NT2/D1 (cell line): ENCODE measurements around the gene TMEM86B.

ENCODE experiments used
- DNase-seq: peaks from one replicate; pipeline ENCODE4 v3.0.0-alpha.2; 2011; ENCODE audit warnings: low read depth, low spot score
- H3K27me3 ChIP-seq: 2 replicates; pipeline ENCODE4 v1.6.0; 2011; ENCODE audit warnings: mild to moderate bottlenecking; ENCODE audit not compliant: insufficient read length, insufficient read depth
- H3K36me3 ChIP-seq: 2 replicates; pipeline ENCODE4 v1.6.1; 2011; ENCODE audit warnings: mild to moderate bottlenecking, low read length, mixed read lengths; ENCODE audit not compliant: insufficient read depth, insufficient read length
- H3K4me1 ChIP-seq: 2 replicates; pipeline ENCODE4 v1.5.1; 2011; ENCODE audit not compliant: insufficient read depth, insufficient read length
- H3K4me3 ChIP-seq: 2 replicates; pipeline ENCODE4 v1.5.1; 2011; ENCODE audit warnings: low read depth; ENCODE audit not compliant: insufficient read length
- H3K9ac ChIP-seq: 2 replicates; pipeline ENCODE4 v1.6.0; 2011; ENCODE audit warnings: low read depth; ENCODE audit not compliant: insufficient read length
- H3K9me3 ChIP-seq: 2 replicates; pipeline ENCODE4 v1.5.1; 2011; ENCODE audit warnings: mild to moderate bottlenecking, low read length; ENCODE audit not compliant: insufficient read depth
- SUZ12 ChIP-seq: IDR thresholded peaks from 2 replicates; pipeline ENCODE4 v1.6.1; 2011; ENCODE audit not compliant: insufficient read length, insufficient read depth; ENCODE audit errors: extremely low read depth
- YY1 ChIP-seq: IDR thresholded peaks from 2 replicates; pipeline ENCODE4 v1.6.1; 2011; ENCODE audit not compliant: insufficient read length, insufficient read depth
- ZNF274 ChIP-seq: IDR thresholded peaks from 2 replicates; pipeline ENCODE4 v1.6.1; 2011; ENCODE audit warnings: mild to moderate bottlenecking, low read depth, low read length

The TMEM86B gene

GRCh38 chr19:55251341-55252081 lies 22.9 kb upstream of the TMEM86B start:
- TF ChIP-seq SUZ12, result no peak
- TF ChIP-seq YY1, result no peak
- no peak for TF ChIP-seq ZNF274
- no peak overlapping the region for H3K4me3 ChIP-seq
- DNase-seq, result no peak
- no peaks in the 10 kb centered on the region for H3K27me3 ChIP-seq
- H3K4me1 ChIP-seq, result peaks cover 2% of the 10 kb centered on the region
- H3K9me3 ChIP-seq, result no peaks in the 10 kb centered on the region
- H3K36me3 ChIP-seq, result peaks cover 66% of the 10 kb centered on the region
- H3K9ac ChIP-seq, result no peak overlapping the region

DNA sequence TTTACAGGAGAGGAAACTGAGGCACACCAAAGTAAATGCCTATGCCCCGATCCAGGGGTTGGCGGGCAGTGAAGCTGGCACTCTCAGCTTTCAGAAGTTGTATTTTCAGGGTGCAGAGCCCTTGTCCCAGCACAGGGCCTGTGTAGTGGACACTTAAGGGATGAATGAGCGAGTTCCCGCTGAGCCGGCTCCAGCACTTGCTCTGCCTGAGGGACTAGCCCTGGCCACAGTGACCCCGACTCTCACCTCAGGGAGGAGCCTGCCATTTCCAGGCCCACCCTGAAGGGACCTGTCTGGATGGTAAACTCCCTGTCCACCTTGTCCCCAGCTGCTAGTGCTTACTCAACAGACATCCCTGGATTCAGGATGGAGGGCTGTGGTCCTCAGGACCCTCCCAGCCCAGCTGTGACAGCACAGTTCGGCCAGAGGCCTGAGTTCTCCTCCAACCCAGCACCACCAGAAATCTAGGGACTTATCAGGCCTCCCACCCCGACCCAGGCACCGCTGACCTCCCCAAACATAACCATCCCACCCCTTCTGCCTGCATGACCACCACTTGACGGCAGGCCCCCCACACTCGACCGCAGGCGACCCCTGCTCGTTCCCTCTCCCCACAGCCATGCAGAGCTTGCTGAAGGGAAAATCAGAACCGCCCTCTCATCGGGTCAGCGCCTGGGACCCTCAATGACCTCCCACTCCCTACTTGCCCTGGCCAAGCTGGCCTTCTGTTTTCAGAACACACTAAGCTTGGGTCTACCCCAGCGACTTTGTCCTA lies 21.9 kb upstream of the TMEM86B start:
- H3K4me3 ChIP-seq, result no peak overlapping the region
- H3K9ac ChIP-seq, result no peak overlapping the region
- no peaks in the 10 kb centered on the region for H3K9me3 ChIP-seq
- TF ChIP-seq SUZ12, result no peak
- no peak for TF ChIP-seq ZNF274
- TF ChIP-seq YY1, result no peak
- H3K27me3 ChIP-seq, result no peaks in the 10 kb centered on the region
- no peak for DNase-seq
- peaks cover 2% of the 10 kb centered on the region for H3K4me1 ChIP-seq
- H3K36me3 ChIP-seq, result peaks cover 64% of the 10 kb centered on the region

DNA sequence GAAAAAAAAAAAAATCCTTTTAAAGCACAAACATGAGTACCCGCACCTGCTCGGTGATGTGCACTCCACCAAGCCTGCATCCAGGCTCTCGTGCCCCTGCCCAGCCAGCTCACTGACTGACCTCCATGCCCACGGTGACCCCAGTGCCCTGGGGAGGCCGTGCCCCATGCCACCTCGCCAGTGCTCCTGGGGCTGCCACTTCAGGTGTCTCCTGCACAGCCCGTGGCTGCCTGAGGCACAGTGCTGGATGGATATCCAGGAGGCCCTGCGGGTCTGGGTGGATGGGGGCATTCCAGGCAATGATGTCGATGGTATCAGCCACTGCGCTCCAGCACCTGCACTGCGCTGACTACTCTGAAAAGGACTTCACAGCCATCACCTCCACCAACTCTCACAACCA lies 21.3 kb upstream of the TMEM86B start:
- H3K9ac ChIP-seq, result no peak overlapping the region
- no peaks in the 10 kb centered on the region for H3K27me3 ChIP-seq
- no peaks in the 10 kb centered on the region for H3K9me3 ChIP-seq
- H3K4me1 ChIP-seq, result peaks cover 2% of the 10 kb centered on the region
- peaks cover 64% of the 10 kb centered on the region for H3K36me3 ChIP-seq
- no peak overlapping the region for H3K4me3 ChIP-seq
- TF ChIP-seq ZNF274 (no peak), SUZ12 (no peak), YY1 (no peak)
- no peak for DNase-seq

GRCh38 chr19:55248704-55249103 lies 20.1 kb upstream of the TMEM86B start:
- H3K4me1 ChIP-seq, result peaks cover 2% of the 10 kb centered on the region
- no peaks in the 10 kb centered on the region for H3K9me3 ChIP-seq
- H3K27me3 ChIP-seq, result no peaks in the 10 kb centered on the region
- H3K36me3 ChIP-seq, result peaks cover 68% of the 10 kb centered on the region
- no peak overlapping the region for H3K9ac ChIP-seq
- TF ChIP-seq SUZ12 (no peak), YY1 (no peak), ZNF274 (no peak)
- H3K4me3 ChIP-seq, result no peak overlapping the region
- DNase-seq, result no peak

GRCh38 chr19:55248166-55248675 lies 19.7 kb upstream of the TMEM86B start:
- H3K36me3 ChIP-seq, result peaks cover 69% of the 10 kb centered on the region
- no peak overlapping the region for H3K4me3 ChIP-seq
- H3K4me1 ChIP-seq, result peaks cover 2% of the 10 kb centered on the region
- no peaks in the 10 kb centered on the region for H3K27me3 ChIP-seq
- H3K9me3 ChIP-seq, result no peaks in the 10 kb centered on the region
- no peak for DNase-seq
- TF ChIP-seq ZNF274, result no peak
- H3K9ac ChIP-seq, result no peak overlapping the region

- H3K27me3 ChIP-seq, result no peaks in the 10 kb centered on the region
- no peaks in the 10 kb centered on the region for H3K9me3 ChIP-seq
- H3K4me3 ChIP-seq, result no peak overlapping the region
- no peaks in the 10 kb centered on the region for H3K4me1 ChIP-seq
- H3K36me3 ChIP-seq, result peaks cover 65% of the 10 kb centered on the region
- no peak overlapping the region for H3K9ac ChIP-seq
- no peak for DNase-seq
- TF ChIP-seq SUZ12, result no peak
- TF ChIP-seq YY1, result no peak
- TF ChIP-seq ZNF274, result no peak
These were observed 19.1 kb upstream of the TMEM86B start for GRCh38 chr19:55247621-55248099.
